Measurements from ENCODE around the gene NBL1.

DNA sequence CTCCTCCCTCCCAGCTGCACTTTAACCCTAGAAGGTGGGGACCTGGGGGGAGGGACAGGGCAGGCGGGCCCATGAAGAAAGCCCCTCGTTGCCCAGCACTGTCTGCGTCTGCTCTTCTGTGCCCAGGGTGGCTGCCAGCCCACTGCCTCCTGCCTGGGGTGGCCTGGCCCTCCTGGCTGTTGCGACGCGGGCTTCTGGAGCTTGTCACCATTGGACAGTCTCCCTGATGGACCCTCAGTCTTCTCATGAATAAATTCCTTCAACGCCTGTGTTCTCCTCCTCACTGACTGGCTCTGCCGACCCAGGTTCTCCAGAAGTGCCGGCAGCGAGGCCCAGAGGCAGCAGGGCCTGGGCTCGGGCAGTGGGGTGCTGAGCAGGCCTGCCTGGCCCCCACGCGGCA lies 14.1 kb downstream of the NBL1 start:
- TF ChIP-seq, protein P1, sequence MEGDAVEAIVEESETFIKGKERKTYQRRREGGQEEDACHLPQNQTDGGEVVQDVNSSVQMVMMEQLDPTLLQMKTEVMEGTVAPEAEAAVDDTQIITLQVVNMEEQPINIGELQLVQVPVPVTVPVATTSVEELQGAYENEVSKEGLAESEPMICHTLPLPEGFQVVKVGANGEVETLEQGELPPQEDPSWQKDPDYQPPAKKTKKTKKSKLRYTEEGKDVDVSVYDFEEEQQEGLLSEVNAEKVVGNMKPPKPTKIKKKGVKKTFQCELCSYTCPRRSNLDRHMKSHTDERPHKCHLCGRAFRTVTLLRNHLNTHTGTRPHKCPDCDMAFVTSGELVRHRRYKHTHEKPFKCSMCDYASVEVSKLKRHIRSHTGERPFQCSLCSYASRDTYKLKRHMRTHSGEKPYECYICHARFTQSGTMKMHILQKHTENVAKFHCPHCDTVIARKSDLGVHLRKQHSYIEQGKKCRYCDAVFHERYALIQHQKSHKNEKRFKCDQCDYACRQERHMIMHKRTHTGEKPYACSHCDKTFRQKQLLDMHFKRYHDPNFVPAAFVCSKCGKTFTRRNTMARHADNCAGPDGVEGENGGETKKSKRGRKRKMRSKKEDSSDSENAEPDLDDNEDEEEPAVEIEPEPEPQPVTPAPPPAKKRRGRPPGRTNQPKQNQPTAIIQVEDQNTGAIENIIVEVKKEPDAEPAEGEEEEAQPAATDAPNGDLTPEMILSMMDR (IDR thresholded peaks at IDR 0.05): no peak
- TF ChIP-seq EP300 (IDR thresholded peaks at IDR 0.05): no peak

Measured in ovary (tissue), 3 donors.